Activated T-helper 17 cell treated with anti-CD3 and anti-CD28 coated beads, Interleukin-2, amount 50 U/mL, for 72 hours (primary cell): ENCODE measurements around the gene CORO1C. TPM values are rescaled to one million over a fixed set of nuclear protein-coding genes. Genes with fewer than 3 reads are reported as not detected.

Experiments
- ATAC-seq: fragments of 150-1000 bp; cut with Tn5 transposase; replicated peaks from 2 replicates; pipeline ENCODE4 v1.10.0; 2021; ENCODE audit warnings: mild to moderate bottlenecking, moderate library complexity
- H3K27ac Mint-ChIP-seq: one replicate; pipeline ENCODE4 v1.8.0; 2022; ENCODE audit warnings: mixed read lengths
- H3K27me3 Mint-ChIP-seq: one replicate; pipeline ENCODE4 v1.8.0; 2022; ENCODE audit warnings: mixed read lengths
- H3K36me3 Mint-ChIP-seq: one replicate; pipeline ENCODE4 v1.8.0; 2022; ENCODE audit warnings: low read depth, mild to moderate bottlenecking, mixed read lengths
- H3K4me1 Mint-ChIP-seq: one replicate; pipeline ENCODE4 v1.8.0; 2022; ENCODE audit warnings: mixed read lengths
- H3K4me3 Mint-ChIP-seq: one replicate; pipeline ENCODE4 v1.8.0; 2022; ENCODE audit warnings: mild to moderate bottlenecking, mixed read lengths
- H3K9me3 Mint-ChIP-seq: one replicate; pipeline ENCODE4 v1.8.0; 2022; ENCODE audit warnings: mixed read lengths
- total RNA-seq, 2 donors: library from RNA; stranded (reverse); gene quantifications; one replicate each; pipeline ENCODE4 v1.2.3, GENCODE V29; 2022

The CORO1C gene
- total RNA-seq, 2 donors from 2014 or later = 81.9 to 101 TPM

DNA sequence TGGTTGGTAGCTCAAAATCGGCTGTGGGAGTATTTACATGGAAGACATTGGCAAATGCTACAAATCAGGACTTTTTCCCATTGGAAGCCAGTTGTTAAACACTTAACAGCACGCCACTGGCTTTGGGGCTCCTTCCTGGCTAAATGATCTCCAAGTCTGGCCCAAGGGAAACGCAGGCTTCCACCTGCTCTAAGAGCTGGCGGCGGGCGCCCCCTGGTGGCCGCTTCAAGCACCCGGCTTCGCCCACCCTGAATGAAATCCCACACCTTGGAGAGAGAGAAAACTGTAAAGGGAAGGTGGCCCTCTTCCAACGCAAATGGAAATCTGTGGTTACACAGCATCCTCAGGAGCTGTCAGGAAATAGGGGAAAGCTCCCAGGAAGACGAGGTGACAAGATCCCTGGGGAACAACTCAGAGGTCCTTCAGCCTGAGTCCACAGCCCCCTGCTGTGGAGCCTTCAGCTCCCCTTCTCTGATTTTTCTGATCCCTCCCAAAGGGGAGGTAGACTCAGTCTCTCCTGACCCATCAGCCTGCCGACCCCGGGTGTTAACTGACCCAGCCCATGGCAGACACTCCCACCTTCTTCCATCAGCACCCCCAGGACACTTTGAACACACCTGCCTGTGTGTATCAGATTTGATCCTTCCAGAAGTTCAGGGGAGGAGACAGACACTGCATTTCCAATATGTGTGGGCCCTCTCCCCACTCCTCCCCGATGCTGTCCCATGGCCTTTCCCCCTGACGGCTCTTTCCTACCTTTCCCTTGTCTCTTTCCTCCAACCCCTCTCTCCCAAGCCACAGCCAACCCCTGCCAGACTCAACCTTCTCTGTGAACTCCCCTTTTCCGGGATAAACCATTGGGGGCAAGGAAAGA lies 113.0 kb downstream of the CORO1C start:
- Mint-ChIP-seq H3K9me3 (no peaks in the 10 kb centered on the region), H3K4me3 (peak overlapping the region; percentile 75), H3K4me1 (peaks cover 42% of the 10 kb centered on the region), H3K36me3 (peaks cover 56% of the 10 kb centered on the region), H3K27ac (peak overlapping the region; percentile 96), H3K27me3 (no peaks in the 10 kb centered on the region)
- ATAC-seq = peak; percentile 43

DNA sequence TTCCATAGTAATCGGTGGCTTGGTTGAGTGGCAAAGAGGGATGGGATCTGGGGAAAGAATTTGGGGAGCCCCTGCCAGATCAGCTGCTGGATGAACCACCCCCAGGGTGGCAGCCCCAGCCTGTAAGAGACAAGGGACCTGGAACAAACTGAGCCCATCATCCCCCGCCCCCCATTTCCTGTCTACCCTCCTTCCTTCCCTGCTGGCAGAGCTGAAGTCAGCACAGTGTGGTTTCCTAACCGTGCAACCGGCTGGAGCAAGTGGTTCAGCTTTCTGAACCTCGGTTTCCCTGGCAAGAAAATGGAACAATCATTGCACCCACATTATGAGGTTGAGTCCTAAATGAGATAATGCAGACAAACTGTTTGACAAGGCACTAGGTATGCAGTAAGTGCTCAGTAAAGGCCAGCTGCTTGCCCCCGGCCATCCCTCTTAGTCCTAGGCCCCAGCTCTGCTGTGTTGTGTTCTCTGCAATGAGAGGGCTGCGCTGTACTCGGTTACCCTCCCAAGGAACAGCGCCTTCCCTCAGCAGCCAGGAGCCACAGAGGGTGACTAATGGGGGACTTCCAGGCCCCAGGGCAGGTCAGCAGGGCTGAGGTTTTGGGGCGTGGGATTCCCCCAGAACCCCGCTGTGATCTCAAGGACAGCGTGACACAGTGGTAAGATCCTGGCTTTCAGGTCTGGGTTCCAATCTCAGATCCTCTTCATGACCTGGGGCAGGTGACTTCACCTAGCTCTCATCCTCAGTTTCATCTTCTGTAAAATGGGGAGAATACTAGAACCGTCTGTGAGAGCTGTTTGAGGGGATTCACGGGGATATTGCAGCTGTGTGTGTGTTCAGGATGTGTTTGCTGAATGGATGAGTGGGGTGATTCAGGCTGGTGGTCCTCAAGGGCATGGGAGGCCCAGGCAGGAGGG lies 114.1 kb downstream of the CORO1C start:
- Mint-ChIP-seq H3K27ac (peak overlapping the region; percentile 96), H3K27me3 (no peaks in the 10 kb centered on the region), H3K36me3 (peaks cover 45% of the 10 kb centered on the region), H3K4me3 (peak overlapping the region; percentile 75), H3K9me3 (no peaks in the 10 kb centered on the region), H3K4me1 (peaks cover 39% of the 10 kb centered on the region)
- ATAC-seq = peak; percentile 92

DNA sequence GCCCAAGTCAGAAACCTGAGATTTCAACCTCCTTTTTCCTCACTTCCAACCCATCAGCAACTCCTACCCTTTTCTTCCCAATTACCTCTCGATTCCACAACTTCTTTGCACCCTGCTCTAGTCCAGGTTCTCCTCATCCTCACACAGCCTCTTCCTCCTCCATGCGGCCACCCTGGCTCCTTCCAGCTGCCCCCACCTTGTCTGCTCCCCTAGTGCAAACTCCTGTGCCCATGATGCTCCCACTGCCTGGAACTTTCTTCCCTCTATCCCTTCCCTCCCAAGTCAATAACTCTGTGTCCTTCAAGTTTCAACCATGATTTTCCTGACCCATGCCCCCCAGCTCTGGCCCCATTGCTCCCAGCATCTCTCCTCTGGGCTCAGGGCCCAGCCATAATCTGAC lies 115.0 kb downstream of the CORO1C start:
- Mint-ChIP-seq H3K27me3 (no peaks in the 10 kb centered on the region), H3K4me1 (peaks cover 44% of the 10 kb centered on the region), H3K9me3 (no peaks in the 10 kb centered on the region), H3K4me3 (peak overlapping the region; percentile 75), H3K27ac (peak overlapping the region; percentile 96), H3K36me3 (peaks cover 37% of the 10 kb centered on the region)
- no peak for ATAC-seq

DNA sequence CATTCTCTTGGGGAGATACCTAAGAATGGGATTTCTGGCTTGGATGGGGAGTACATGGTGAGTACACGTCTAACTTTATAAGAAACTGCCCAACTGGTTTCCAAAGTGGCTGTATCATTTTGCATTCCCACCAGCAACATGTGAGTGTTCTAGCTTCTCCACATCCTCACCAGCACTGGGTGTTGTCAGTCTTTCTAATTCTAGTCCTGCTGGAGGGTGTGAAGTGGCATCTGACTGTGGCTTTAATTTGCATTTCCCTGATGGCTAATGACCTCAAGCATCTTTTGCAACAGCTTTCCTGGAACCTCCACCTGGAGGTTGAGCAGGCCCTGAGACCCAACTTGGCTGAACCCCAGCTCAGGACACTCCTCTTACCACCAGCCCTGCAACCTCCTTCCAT lies 115.4 kb downstream of the CORO1C start:
- H3K27ac Mint-ChIP-seq = peak overlapping the region; percentile 96
- H3K4me3 Mint-ChIP-seq = peak overlapping the region; percentile 75
- no peak for ATAC-seq
- H3K27me3 Mint-ChIP-seq = no peaks in the 10 kb centered on the region
- H3K9me3 Mint-ChIP-seq = no peaks in the 10 kb centered on the region
- H3K4me1 Mint-ChIP-seq = peaks cover 39% of the 10 kb centered on the region
- peaks cover 32% of the 10 kb centered on the region for H3K36me3 Mint-ChIP-seq

DNA sequence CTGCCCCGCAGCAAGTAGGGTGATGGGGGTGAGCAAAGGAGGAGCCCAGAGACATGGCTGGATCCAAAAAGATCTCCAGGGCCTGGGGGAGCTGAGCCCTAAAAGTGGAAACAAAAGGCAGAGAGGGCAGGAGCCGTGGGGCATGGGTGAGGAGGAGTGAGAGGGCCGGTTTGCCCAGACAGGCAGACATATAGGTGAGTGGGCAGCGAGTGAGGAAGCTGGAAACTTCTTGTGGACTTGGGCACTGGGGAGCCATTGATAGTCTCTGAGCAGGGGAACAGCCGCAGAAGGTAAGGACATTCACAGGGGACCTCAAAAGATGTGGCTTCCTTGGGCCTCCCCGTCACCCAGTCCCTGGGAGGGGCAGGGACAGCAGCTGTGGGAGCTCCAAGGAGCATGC lies 116.7 kb downstream of the CORO1C start:
- Mint-ChIP-seq H3K36me3 (peaks cover 19% of the 10 kb centered on the region), H3K4me1 (peaks cover 39% of the 10 kb centered on the region), H3K4me3 (no peak overlapping the region), H3K9me3 (no peaks in the 10 kb centered on the region), H3K27ac (peak overlapping the region; percentile 96), H3K27me3 (no peaks in the 10 kb centered on the region)
- ATAC-seq = no peak

DNA sequence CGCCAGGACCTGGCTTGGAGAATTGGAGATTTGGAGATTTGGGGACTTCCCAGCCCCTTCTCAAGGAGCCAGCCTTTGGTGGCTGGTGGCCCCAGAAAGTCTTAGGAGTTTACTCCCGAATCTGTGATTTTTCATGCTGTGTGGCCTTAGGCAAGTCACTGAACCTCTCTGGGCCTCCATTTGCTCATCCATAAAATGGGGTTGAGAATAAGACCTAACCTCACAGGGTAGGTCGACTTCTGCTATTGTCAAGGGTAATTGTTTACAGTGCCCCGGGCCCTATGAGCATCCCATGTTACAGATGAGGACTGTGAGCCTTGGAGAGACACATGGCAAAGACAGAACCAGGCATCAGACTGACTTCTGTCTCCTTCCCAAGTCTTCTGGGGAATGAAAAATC lies 117.3 kb downstream of the CORO1C start:
- Mint-ChIP-seq H3K4me1 (peaks cover 39% of the 10 kb centered on the region), H3K27me3 (no peaks in the 10 kb centered on the region), H3K4me3 (no peak overlapping the region), H3K9me3 (no peaks in the 10 kb centered on the region), H3K27ac (peak overlapping the region; percentile 96), H3K36me3 (peaks cover 17% of the 10 kb centered on the region)
- ATAC-seq = no peak

DNA sequence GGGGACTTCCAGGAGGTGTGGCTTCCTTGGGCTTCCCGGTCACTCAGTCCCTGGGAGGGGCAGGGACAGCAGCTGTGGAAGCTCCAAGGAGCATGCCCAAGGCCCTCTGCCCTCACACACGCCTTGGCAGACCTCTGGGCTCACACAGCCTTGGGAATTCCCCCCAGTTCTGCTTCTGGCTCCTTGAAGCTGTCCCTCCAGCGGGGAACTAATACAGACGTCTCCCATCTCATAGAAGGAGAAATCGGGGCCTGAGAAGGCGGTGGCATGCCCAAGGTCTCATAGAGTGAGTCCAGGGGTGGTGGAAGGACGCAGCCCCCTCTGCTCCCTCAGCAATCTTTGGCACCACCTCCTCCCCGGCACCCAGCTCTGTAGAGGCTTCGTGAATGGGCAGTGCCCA lies 117.8 kb downstream of the CORO1C start:
- Mint-ChIP-seq H3K27ac (peak overlapping the region; percentile 28), H3K27me3 (no peaks in the 10 kb centered on the region), H3K4me1 (peaks cover 38% of the 10 kb centered on the region), H3K9me3 (no peaks in the 10 kb centered on the region), H3K4me3 (no peak overlapping the region), H3K36me3 (peaks cover 17% of the 10 kb centered on the region)
- ATAC-seq = no peak

DNA sequence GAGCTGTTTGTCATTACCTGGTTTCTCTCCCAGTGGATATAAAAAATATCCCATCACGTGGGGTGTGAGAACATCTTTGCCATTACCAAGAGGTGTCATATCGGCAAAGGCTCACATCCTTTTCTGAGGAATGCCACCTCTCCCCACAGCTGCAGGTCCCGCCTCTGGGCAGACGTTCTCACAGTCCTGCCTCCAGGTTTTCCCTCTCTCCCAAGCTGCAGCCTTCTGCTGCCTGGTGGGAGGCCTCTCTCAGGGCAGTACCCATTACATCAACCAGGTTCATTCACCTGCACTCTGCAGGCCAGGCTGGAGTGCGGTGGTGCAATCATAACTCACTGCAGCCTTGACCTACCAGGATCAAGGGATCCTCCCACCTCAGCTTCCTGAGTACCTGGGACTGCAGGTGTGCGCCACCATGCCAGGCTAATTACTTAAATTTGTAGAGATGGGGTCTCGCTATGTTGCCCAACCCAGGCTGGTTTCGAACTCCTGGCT lies 118.5 kb downstream of the CORO1C start:
- no peaks in the 10 kb centered on the region for H3K9me3 Mint-ChIP-seq
- H3K27ac Mint-ChIP-seq = peak overlapping the region; percentile 28
- peaks cover 17% of the 10 kb centered on the region for H3K36me3 Mint-ChIP-seq
- H3K27me3 Mint-ChIP-seq = no peaks in the 10 kb centered on the region
- H3K4me3 Mint-ChIP-seq = no peak overlapping the region
- peaks cover 33% of the 10 kb centered on the region for H3K4me1 Mint-ChIP-seq
- no peak for ATAC-seq

DNA sequence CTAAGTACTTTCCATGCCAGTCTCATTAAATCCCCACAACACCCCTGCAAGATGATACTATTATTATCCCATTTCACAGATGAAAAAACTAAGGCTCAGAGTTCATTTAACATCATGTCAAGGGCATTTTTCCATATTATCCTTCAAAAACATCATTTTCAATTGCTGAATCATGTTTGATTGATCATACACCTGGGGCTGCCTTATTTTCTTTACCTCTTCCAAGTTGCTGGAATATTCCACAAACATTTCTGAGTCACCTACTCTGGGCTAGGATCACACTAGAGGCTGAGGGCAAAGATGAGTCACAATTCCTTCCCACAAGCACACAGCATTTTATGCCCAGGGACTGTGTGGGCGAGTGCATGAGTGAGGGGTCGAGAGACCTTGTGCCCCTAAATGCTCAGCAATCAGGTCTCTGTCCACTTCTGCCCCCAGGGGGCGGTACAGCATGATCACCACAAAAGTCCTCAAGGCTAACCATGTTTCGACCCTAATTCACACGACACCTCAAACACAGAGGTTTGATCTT lies 119.4 kb downstream of the CORO1C start:
- Mint-ChIP-seq H3K36me3 (peaks cover 10% of the 10 kb centered on the region), H3K4me1 (peaks cover 24% of the 10 kb centered on the region), H3K27ac (peak overlapping the region; percentile 0), H3K27me3 (no peaks in the 10 kb centered on the region), H3K9me3 (no peaks in the 10 kb centered on the region), H3K4me3 (no peak overlapping the region)
- peak; percentile 65 for ATAC-seq

DNA sequence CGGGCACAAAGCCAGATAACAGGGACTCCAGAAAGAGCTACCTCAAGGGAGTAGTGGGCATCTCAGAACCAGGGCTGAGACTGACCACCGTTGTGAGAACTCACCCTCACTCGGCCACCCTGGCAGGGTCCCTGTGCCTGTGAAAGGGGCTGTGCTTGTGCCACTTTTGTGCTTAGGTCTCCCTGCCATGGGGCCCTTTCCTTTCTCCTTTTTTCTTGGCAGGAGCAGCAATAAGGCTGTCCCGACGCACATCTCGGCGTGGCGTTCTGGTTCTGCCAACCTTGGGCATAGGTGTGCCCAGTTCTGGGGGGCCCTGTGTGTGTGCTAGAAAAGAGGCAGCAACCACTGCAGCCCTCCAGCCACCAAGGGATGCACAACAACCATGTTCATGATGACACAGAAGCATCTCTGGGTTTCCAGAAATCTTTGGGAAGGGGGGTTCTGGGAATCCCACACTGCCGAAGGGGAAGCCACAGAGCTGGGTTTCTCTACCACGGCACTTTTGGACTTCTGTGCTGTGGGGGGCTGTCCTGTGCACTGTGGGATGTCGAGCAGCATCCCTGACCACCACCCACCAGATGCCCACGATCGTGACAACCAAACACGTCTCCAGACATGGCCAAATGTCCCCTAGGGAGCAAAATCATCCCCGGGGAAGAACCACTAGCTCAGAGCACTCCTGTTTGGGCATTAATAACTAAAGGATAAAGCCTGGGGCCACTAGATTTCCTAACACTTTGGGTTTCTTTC lies 120.3 kb downstream of the CORO1C start:
- Mint-ChIP-seq H3K36me3 (peaks cover 1% of the 10 kb centered on the region), H3K9me3 (no peaks in the 10 kb centered on the region), H3K27me3 (no peaks in the 10 kb centered on the region), H3K4me3 (no peak overlapping the region), H3K27ac (no peak overlapping the region), H3K4me1 (peaks cover 15% of the 10 kb centered on the region)
- ATAC-seq = no peak

DNA sequence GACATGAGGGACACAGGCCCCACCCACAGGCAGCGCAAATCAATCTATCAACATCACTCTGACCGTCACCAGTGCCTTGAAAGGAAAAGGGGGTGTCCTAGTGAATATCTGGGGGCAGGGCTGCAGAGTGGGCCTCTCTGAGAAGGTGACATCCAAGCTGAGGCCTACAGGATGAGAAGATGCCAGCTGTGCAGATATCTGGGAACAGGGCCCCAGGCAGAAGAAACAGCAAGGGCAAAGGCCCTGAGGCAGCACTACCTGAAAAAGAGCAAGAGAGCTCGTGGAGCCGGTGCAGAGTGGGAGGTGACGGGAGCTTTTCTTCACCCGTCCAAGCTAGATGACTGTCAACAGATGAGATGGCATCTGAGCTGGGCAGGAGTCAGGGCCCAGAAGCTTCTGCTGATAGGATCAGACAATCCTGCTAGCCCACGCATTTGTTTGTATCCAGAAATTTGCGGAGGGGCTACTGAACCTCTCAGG lies 120.9 kb downstream of the CORO1C start:
- no peaks in the 10 kb centered on the region for H3K27me3 Mint-ChIP-seq
- H3K4me1 Mint-ChIP-seq = peaks cover 14% of the 10 kb centered on the region
- ATAC-seq = no peak
- H3K4me3 Mint-ChIP-seq = no peak overlapping the region
- no peaks in the 10 kb centered on the region for H3K9me3 Mint-ChIP-seq
- no peak overlapping the region for H3K27ac Mint-ChIP-seq
- no peaks in the 10 kb centered on the region for H3K36me3 Mint-ChIP-seq

DNA sequence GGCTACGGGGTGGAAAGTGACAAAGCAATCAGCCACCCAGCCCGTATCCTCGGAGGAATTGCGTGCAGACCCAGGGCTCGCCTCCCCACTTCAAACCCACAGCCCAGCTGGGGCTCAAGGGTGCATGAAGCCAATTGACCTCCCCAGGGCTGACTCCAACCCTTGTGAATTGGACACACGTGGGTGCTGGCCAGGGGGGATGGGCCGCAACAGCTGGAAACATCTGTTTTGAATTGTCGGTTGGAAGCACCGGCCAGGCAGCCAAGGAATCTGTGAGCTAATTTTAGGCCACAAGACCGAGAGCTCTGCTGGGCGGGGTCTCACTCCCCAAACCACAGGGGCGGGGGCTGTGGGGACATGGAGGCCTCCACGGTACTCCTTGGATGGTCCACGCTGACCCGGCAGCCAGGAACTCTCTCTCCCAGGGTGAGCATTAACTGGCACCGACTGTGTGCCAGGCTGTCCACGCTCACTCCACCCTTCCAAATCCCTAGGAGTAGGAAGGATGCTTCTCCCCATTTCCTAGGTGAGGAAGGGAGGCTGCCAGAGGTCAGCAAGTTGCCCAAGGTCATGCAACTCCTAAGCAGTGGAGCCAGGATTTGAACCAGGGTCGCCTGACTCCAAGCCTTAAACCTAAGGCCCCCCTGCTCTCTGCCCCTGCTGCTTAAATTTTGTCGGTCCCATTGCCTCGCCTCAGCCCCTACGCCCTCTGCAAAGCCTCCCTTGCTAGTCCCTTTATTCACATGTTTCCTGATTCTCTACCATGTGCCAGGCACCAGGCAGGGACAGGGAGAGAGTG lies 121.6 kb downstream of the CORO1C start:
- no peak overlapping the region for H3K4me3 Mint-ChIP-seq
- H3K4me1 Mint-ChIP-seq = peaks cover 14% of the 10 kb centered on the region
- no peaks in the 10 kb centered on the region for H3K9me3 Mint-ChIP-seq
- H3K36me3 Mint-ChIP-seq = no peaks in the 10 kb centered on the region
- no peak for ATAC-seq
- no peak overlapping the region for H3K27ac Mint-ChIP-seq
- no peaks in the 10 kb centered on the region for H3K27me3 Mint-ChIP-seq

DNA sequence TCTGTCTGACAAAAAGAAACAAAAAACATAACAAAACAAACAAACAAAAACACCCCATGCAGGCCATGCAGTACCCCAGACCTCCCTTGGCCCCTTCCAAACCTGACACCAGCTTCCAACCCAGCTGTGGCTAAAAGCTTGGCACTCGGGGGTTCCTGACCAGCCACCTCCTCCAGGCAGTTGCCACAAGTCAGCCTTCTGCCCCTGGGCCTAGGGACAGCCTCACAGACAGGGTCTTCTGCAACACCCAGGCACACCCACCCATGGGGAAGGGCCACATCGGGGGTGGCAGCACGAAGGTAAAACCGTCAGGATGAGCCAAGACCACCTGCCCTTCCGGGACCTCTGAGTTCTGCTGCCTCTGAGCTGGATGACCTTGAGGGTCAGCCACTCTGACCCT lies 122.7 kb downstream of the CORO1C start:
- Mint-ChIP-seq H3K27me3 (no peaks in the 10 kb centered on the region), H3K4me1 (peaks cover 9% of the 10 kb centered on the region), H3K4me3 (no peak overlapping the region), H3K36me3 (no peaks in the 10 kb centered on the region), H3K9me3 (no peaks in the 10 kb centered on the region), H3K27ac (no peak overlapping the region)
- ATAC-seq = no peak
